HCT116 (cell line): ENCODE data around the gene ATP6V0B. TPM values are rescaled to one million over a fixed set of nuclear protein-coding genes. Genes with fewer than 3 reads are reported as not detected.

Experiments
- ATAC-seq: fragments of 200-7000 bp; cut with Tn5 transposase; 2 replicates; pipeline ENCODE4 v1.9.1; 2020; ENCODE audit warnings: mild to moderate bottlenecking, moderate library complexity
- BruUV-seq: library from RNA; stranded (reverse); fragments of 400-500 nt; replicated peaks from 2 replicates; lab custom pipeline; 2021; lab: Mats Ljungman, UMichigan
- CTCF ChIA-PET: fragments of 300-600 bp; sonication (Branson Sonifier 250); formaldehyde crosslinking; loops from one replicate; lab custom pipeline; 2021; ENCODE audit warnings: antibody characterized with exemption; lab: Charles Lee
- POLR2A ChIA-PET: fragments of 300-600, 350-600 bp; sonication (Branson Sonifier 250); formaldehyde crosslinking; loops from one replicate; lab custom pipeline; 2021; ENCODE audit warnings: antibody characterized with exemption; lab: Charles Lee
- RAD21 ChIA-PET, 2 experiments: fragments of 300-600 bp; sonication (Branson Sonifier 250); formaldehyde crosslinking; loops; one replicate each; lab custom pipeline; 2023; ENCODE audit warnings: low total read pairs in 2 of 2; ENCODE audit not compliant: uncharacterized antibody in 2 of 2, unreplicated experiment in 2 of 2, low non-redundant PET in 1 of 2; lab: Charles Lee
- DNase-seq: peaks from one replicate; pipeline ENCODE4 v3.0.0-alpha.2; 2010; ENCODE audit warnings: low read depth, low spot score
- H2AFZ ChIP-seq: fragments of 200-600 bp; shearing (Covaris generic), sonication (generic); 2 replicates; pipeline ENCODE4 v1.6.1; 2017; ENCODE audit warnings: low read depth, mixed run types, mixed read lengths, antibody characterized with exemption, low read length; ENCODE audit not compliant: poor library complexity, severe bottlenecking
- H3K27ac ChIP-seq: 2 replicates; pipeline ENCODE4 v1.5.1; 2012; ENCODE audit warnings: low read depth, low read length
- H3K27me3 ChIP-seq: fragments of 200-600 bp; sonication (generic); 2 replicates; pipeline ENCODE4 v1.6.1; 2016; ENCODE audit warnings: mixed run types, low read length, mixed read lengths; ENCODE audit not compliant: insufficient read depth
- H3K36me3 ChIP-seq, 2 experiments: fragments of 200-500 bp in 1 of 2; fragments of 200-600 bp in 1 of 2; sonication (Bioruptor generic) in 1 of 2; sonication (generic) in 1 of 2; 2 replicates each; pipeline versions ENCODE4 v1.5.1 to v1.6.1; 2014 to 2016; ENCODE audit warnings: low read length in 2 of 2, inconsistent platforms in 1 of 2, mixed read lengths in 1 of 2, mixed run types in 1 of 2; ENCODE audit not compliant: insufficient read depth in 2 of 2, control insufficient read depth in 1 of 2
- H3K4me1 ChIP-seq, 2 experiments: fragments of 200-600 bp in 1 of 2; sonication (generic) in 1 of 2; 2 replicates each; pipeline versions ENCODE4 v1.5.1 to v1.6.1; 2012 to 2017; ENCODE audit warnings: low read length in 2 of 2, inconsistent platforms in 1 of 2, mild to moderate bottlenecking in 1 of 2, mixed read lengths in 1 of 2, mixed run types in 1 of 2, moderate library complexity in 1 of 2; ENCODE audit not compliant: insufficient read depth in 2 of 2, control insufficient read depth in 1 of 2
- H3K4me2 ChIP-seq: fragments of 200-600 bp; sonication (generic); 2 replicates; pipeline ENCODE4 v1.6.1; 2017; ENCODE audit warnings: mixed run types, low read length, mixed read lengths
- H3K4me3 ChIP-seq, 2 experiments: fragments of 200-600 bp in 1 of 2; sonication (generic) in 1 of 2; replicated peaks in 1 of 2; 2 replicates each; pipeline ENCODE4 v1.5.1; 2011 to 2016; ENCODE audit warnings: low read length in 2 of 2, control low read depth in 1 of 2, low read depth in 1 of 2, mild to moderate bottlenecking in 1 of 2, mixed read lengths in 1 of 2, mixed run types in 1 of 2
- H3K79me2 ChIP-seq: fragments of 200-600 bp; sonication (generic); 2 replicates; pipeline ENCODE4 v1.6.1; 2017; ENCODE audit warnings: mild to moderate bottlenecking, mixed run types, low read length, moderate library complexity, mixed read lengths; ENCODE audit not compliant: insufficient read depth
- H3K9ac ChIP-seq: fragments of 200-600 bp; sonication (generic); 2 replicates; pipeline ENCODE4 v1.6.1; 2016; ENCODE audit warnings: low read length, mixed read lengths
- H3K9me2 ChIP-seq: fragments of 200-600 bp; sonication (generic), shearing (Covaris generic); 2 replicates; pipeline ENCODE4 v1.6.1; 2017; ENCODE audit warnings: mixed run types, mild to moderate bottlenecking, moderate library complexity; ENCODE audit not compliant: insufficient read depth
- H3K9me3 ChIP-seq, 2 experiments: fragments of 200-500 bp in 1 of 2; fragments of 200-600 bp in 1 of 2; sonication (Bioruptor generic) in 1 of 2; sonication (generic) in 1 of 2; 2 replicates each; pipeline ENCODE4 v1.6.1; 2014 to 2017; ENCODE audit warnings: low read length in 2 of 2, mixed read lengths in 2 of 2, inconsistent platforms in 1 of 2, low read depth in 1 of 2, mild to moderate bottlenecking in 1 of 2, mixed run types in 1 of 2, moderate library complexity in 1 of 2; ENCODE audit not compliant: control insufficient read depth in 1 of 2, insufficient read depth in 1 of 2
- H4K20me1 ChIP-seq: fragments of 200-600 bp; sonication (generic), shearing (Covaris generic); 2 replicates; pipeline ENCODE4 v1.6.1; 2017; ENCODE audit warnings: mixed run types, mild to moderate bottlenecking, moderate library complexity; ENCODE audit not compliant: insufficient read depth
- CBX3 ChIP-seq: IDR thresholded peaks from 2 replicates; pipeline ENCODE4 v1.6.1; 2012; ENCODE audit warnings: low read depth
- CEBPB ChIP-seq: IDR thresholded peaks from 2 replicates; pipeline ENCODE4 v1.6.1; 2012; ENCODE audit warnings: low read depth
- EGR1 ChIP-seq: IDR thresholded peaks from 2 replicates; pipeline ENCODE4 v1.6.1; 2012; ENCODE audit warnings: low read depth
- EZH2 ChIP-seq: fragments of 200-600 bp; sonication (generic); IDR thresholded peaks from 2 replicates; pipeline ENCODE4 v1.6.1; 2017; ENCODE audit warnings: antibody characterized with exemption, mixed run types
- EZH2phosphoT487 ChIP-seq: fragments of 200-600 bp; IDR thresholded peaks from 2 replicates; pipeline ENCODE4 v1.6.1; 2018; ENCODE audit warnings: antibody characterized with exemption, borderline replicate concordance
- FOSL1 ChIP-seq: IDR thresholded peaks from 2 replicates; pipeline ENCODE4 v1.6.1; 2012; ENCODE audit warnings: low read depth
- JUND ChIP-seq: IDR thresholded peaks from 2 replicates; pipeline ENCODE4 v1.6.1; 2012
- MAX ChIP-seq: IDR thresholded peaks from 2 replicates; pipeline ENCODE4 v1.6.1; 2012
- POLR2A ChIP-seq: IDR thresholded peaks from 2 replicates; pipeline ENCODE4 v1.7.0; 2011; ENCODE audit warnings: borderline replicate concordance; ENCODE audit not compliant: insufficient read depth, insufficient read length; ENCODE audit errors: extremely low read depth
- POLR2AphosphoS5 ChIP-seq: IDR thresholded peaks from 2 replicates; pipeline ENCODE4 v1.6.1; 2011; ENCODE audit warnings: mild to moderate bottlenecking, low read depth, low read length, moderate library complexity
- RAD21 ChIP-seq: IDR thresholded peaks from 2 replicates; pipeline ENCODE4 v1.6.1; 2012; ENCODE audit warnings: low read depth, mild to moderate bottlenecking
- REST ChIP-seq: IDR thresholded peaks from 2 replicates; pipeline ENCODE4 v1.6.1; 2012; ENCODE audit warnings: low read depth
- SP1 ChIP-seq: IDR thresholded peaks from 2 replicates; pipeline ENCODE4 v1.6.1; 2012; ENCODE audit warnings: low read depth
- SRF ChIP-seq: IDR thresholded peaks from 2 replicates; pipeline ENCODE4 v1.6.1; 2012; ENCODE audit warnings: low read depth
- TCF7L2 ChIP-seq: IDR thresholded peaks from 2 replicates; pipeline ENCODE4 v1.7.0; 2011; ENCODE audit warnings: borderline replicate concordance, inconsistent platforms; ENCODE audit not compliant: insufficient read depth, insufficient read length; ENCODE audit errors: extremely low read depth
- YY1 ChIP-seq: IDR thresholded peaks from 2 replicates; pipeline ENCODE4 v1.6.1; 2011; ENCODE audit warnings: low read length, low read depth, moderate library complexity, mild to moderate bottlenecking; ENCODE audit not compliant: insufficient replicate concordance; ENCODE audit errors: extremely low read depth
- ZBTB33 ChIP-seq: IDR thresholded peaks from 2 replicates; pipeline ENCODE4 v1.6.1; 2011; ENCODE audit warnings: mild to moderate bottlenecking, low read length, moderate library complexity; ENCODE audit not compliant: insufficient replicate concordance; ENCODE audit errors: extremely low read depth
- ZFX ChIP-seq: fragments of 450-650 bp; IDR thresholded peaks from 2 replicates; pipeline ENCODE4 v1.6.1; 2017
- ZNF274 ChIP-seq: fragments of 200-500 bp; sonication (Bioruptor generic); IDR thresholded peaks from 2 replicates; pipeline ENCODE4 v1.6.1; 2014; ENCODE audit warnings: mild to moderate bottlenecking, low read depth, low read length, inconsistent platforms
- intact Hi-C: fragments of 100-400 bp; cut with micrococcal nuclease; formaldehyde crosslinking; loops from 2 replicates; pipeline ENCODE4 v1.10.0; 2022
- total RNA-seq: library from RNA; stranded (reverse); gene quantifications from one replicate; pipeline ENCODE4 v1.2.1, GENCODE V29; 2021; ENCODE audit not compliant: unreplicated experiment
- TF ChIP-seq, protein P1 (sequence below): IDR thresholded peaks from 2 replicates; pipeline ENCODE4 v1.6.1; 2012

ATP6V0B gene
- total RNA-seq, 1 experiment from 2014 or later, result 122 TPM

GRCh38 chr1:43969416-43969745 is 5.4 kb upstream of the ATP6V0B start:
- ATAC-seq, result no peak
- intact Hi-C loops, result no loop called here
- peak overlapping the region; percentile 93 for H3K4me2 ChIP-seq
- no TSS peak for BruUV-seq
- peaks cover 9 to 29% of the 10 kb centered on the region in 2 experiments; a peak in 3 of 4 replicates for H3K36me3 ChIP-seq
- no peak overlapping the region for H3K27ac ChIP-seq
- RAD21 ChIA-PET, result interaction anchor here in 1 of 2 experiments (1.0 kb wide), 1 partner anchor 22 kb away, joined by 3 read pairs; the partner anchor contains the start of gene CCDC24
- no peaks in the 10 kb centered on the region for H3K9me2 ChIP-seq
- POLR2A ChIA-PET, result interaction anchor here (1.0 to 1.1 kb wide), 2 partner anchors 13 to 35 kb away, joined by 3 read pairs; no protein-coding TSS in a partner anchor
- no peaks in the 10 kb centered on the region for H3K9me3 ChIP-seq
- H3K4me1 ChIP-seq, result peaks cover 10 to 28% of the 10 kb centered on the region in 2 experiments
- no peak overlapping the region for H2AFZ ChIP-seq
- no peaks in the 10 kb centered on the region for H3K27me3 ChIP-seq
- TF ChIP-seq REST (no peak), RAD21 (no peak), CEBPB (no peak), TCF7L2 (no peak), FOSL1 (no peak), MAX (no peak), EZH2phosphoT487 (no peak), JUND (no peak), SP1 (no peak), SRF (no peak), CBX3 (no peak), ZFX (no peak), POLR2A (no peak), EZH2 (no peak), ZBTB33 (no peak), POLR2AphosphoS5 (no peak), YY1 (no peak), EGR1 (no peak), ZNF274 (no peak)
- TF ChIP-seq, protein P1, sequence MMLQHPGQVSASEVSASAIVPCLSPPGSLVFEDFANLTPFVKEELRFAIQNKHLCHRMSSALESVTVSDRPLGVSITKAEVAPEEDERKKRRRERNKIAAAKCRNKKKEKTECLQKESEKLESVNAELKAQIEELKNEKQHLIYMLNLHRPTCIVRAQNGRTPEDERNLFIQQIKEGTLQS, result no peak
- CTCF ChIA-PET, result interaction anchor here (1.2 kb wide), 1 partner anchor 206 kb away, joined by 4 read pairs; no protein-coding TSS in a partner anchor
- H3K4me3 ChIP-seq, result peak overlapping the region; percentile 15 to 99
- DNase-seq, result no peak
- H4K20me1 ChIP-seq, result no peaks in the 10 kb centered on the region
- H3K9ac ChIP-seq, result no peak overlapping the region
- peaks cover 18% of the 10 kb centered on the region for H3K79me2 ChIP-seq
